HEK293 (cell line): ENCODE results near the gene RPS19BP1.

Source experiments
- CTCF ChIA-PET: fragments of 350-600 bp; formaldehyde crosslinking; extraction: SDS; loops from one replicate; lab custom pipeline; 2021; ENCODE audit warnings: antibody characterized with exemption; lab: Yijun Ruan, JAX
- POLR2A ChIA-PET: fragments of 300-600 bp; formaldehyde crosslinking; extraction: SDS; loops from one replicate; lab custom pipeline; 2020; ENCODE audit warnings: antibody characterized with exemption, inconsistent platforms; lab: Yijun Ruan, JAX
- H3K27ac ChIP-seq: fragments of 200-500 bp; sonication (Bioruptor generic); 2 replicates; pipeline ENCODE4 v1.5.1; 2014; ENCODE audit warnings: low read depth, low read length, control low read depth, inconsistent platforms; ENCODE audit errors: extremely low read depth
- H3K36me3 ChIP-seq, 2 experiments: fragments of 200-500 bp in 1 of 2; sonication (Bioruptor generic) in 1 of 2; 1 replicate in 1 of 2; 2 replicates in 1 of 2; pipeline ENCODE4 v1.5.1; 2014 to 2017; ENCODE audit warnings: inconsistent platforms in 2 of 2, low read length in 2 of 2; ENCODE audit not compliant: control insufficient read depth in 2 of 2, insufficient read depth in 1 of 2
- H3K4me1 ChIP-seq: fragments of 200-500 bp; sonication (Bioruptor generic); 2 replicates; pipeline ENCODE4 v1.5.1; 2014; ENCODE audit warnings: mild to moderate bottlenecking, low read length, inconsistent platforms; ENCODE audit not compliant: control insufficient read depth, insufficient read depth
- H3K4me3 ChIP-seq: 2 replicates; pipeline ENCODE4 v1.5.1; 2011; ENCODE audit warnings: low read depth, mild to moderate bottlenecking, control low read depth, low read length, moderate library complexity
- H3K9me3 ChIP-seq: fragments of 200-500 bp; sonication (Bioruptor generic); 2 replicates; pipeline ENCODE4 v1.5.1; 2014; ENCODE audit warnings: low read depth, low read length, inconsistent platforms; ENCODE audit not compliant: control insufficient read depth, insufficient read depth
- EGR2 ChIP-seq: fragments of 450-650 bp; formaldehyde crosslinking; IDR thresholded peaks from 2 replicates; pipeline ENCODE4 v1.5.1; 2016; ENCODE audit warnings: low read depth, missing biosample characterization, missing genetic modification characterization
- HOXD13 ChIP-seq: sonication (generic); formaldehyde crosslinking; IDR thresholded peaks from 2 replicates; pipeline ENCODE4 v1.8.0; 2022; ENCODE audit warnings: missing genetic modification reagents, borderline replicate concordance
- RBAK ChIP-seq: fragments of 450-650 bp; formaldehyde crosslinking; IDR thresholded peaks from 2 replicates; pipeline ENCODE4 v1.5.1; 2016; ENCODE audit warnings: missing biosample characterization, missing genetic modification characterization
- SCRT2 ChIP-seq: fragments of 450-650 bp; formaldehyde crosslinking; IDR thresholded peaks from 2 replicates; pipeline ENCODE4 v1.5.1; 2016; ENCODE audit warnings: missing biosample characterization, missing genetic modification characterization
- SP2 ChIP-seq: fragments of 450-650 bp; formaldehyde crosslinking; IDR thresholded peaks from 2 replicates; pipeline ENCODE4 v1.5.1; 2016; ENCODE audit warnings: missing biosample characterization, missing genetic modification characterization
- SP3 ChIP-seq: fragments of 450-650 bp; formaldehyde crosslinking; IDR thresholded peaks from 2 replicates; pipeline ENCODE4 v1.5.1; 2016; ENCODE audit warnings: missing biosample characterization, missing genetic modification characterization
- YY1 ChIP-seq: fragments of 450-650 bp; formaldehyde crosslinking; IDR thresholded peaks from 2 replicates; pipeline ENCODE4 v1.5.1; 2018; ENCODE audit warnings: missing biosample characterization, missing genetic modification characterization
- ZBTB20 ChIP-seq: fragments of 450-650 bp; formaldehyde crosslinking; IDR thresholded peaks from 2 replicates; pipeline ENCODE4 v1.5.1; 2016; ENCODE audit warnings: missing biosample characterization, missing genetic modification characterization
- ZBTB7A ChIP-seq: fragments of 450-650 bp; formaldehyde crosslinking; IDR thresholded peaks from 2 replicates; pipeline ENCODE4 v1.5.1; 2016; ENCODE audit warnings: low read depth, missing biosample characterization, missing genetic modification characterization
- ZEB2 ChIP-seq: fragments of 450-650 bp; formaldehyde crosslinking; IDR thresholded peaks from 2 replicates; pipeline ENCODE4 v1.5.1; 2016; ENCODE audit warnings: missing biosample characterization, missing genetic modification characterization
- ZFP37 ChIP-seq: fragments of 450-650 bp; formaldehyde crosslinking; IDR thresholded peaks from 2 replicates; pipeline ENCODE4 v1.5.1; 2016; ENCODE audit warnings: missing biosample characterization, missing genetic modification characterization
- ZNF335 ChIP-seq: fragments of 450-650 bp; formaldehyde crosslinking; conservative IDR thresholded peaks from 2 replicates; pipeline ENCODE4 v1.5.1; 2016; ENCODE audit warnings: missing biosample characterization, missing genetic modification characterization
- ZNF354C ChIP-seq: fragments of 450-650 bp; formaldehyde crosslinking; IDR thresholded peaks from 2 replicates; pipeline ENCODE4 v1.5.1; 2016; ENCODE audit warnings: missing biosample characterization, missing genetic modification characterization, low read depth, borderline replicate concordance
- ZNF548 ChIP-seq: fragments of 450-650 bp; formaldehyde crosslinking; IDR thresholded peaks from 2 replicates; pipeline ENCODE4 v1.5.1; 2016; ENCODE audit warnings: missing biosample characterization, missing genetic modification characterization
- ZNF561 ChIP-seq: fragments of 450-650 bp; IDR thresholded peaks from 2 replicates; pipeline ENCODE4 v1.5.1; 2018; ENCODE audit warnings: missing biosample characterization, missing genetic modification characterization, borderline replicate concordance
- ZXDB ChIP-seq: fragments of 450-650 bp; formaldehyde crosslinking; IDR thresholded peaks from 2 replicates; pipeline ENCODE4 v1.5.1; 2016; ENCODE audit warnings: missing biosample characterization, missing genetic modification characterization
- TF ChIP-seq, protein P1 (sequence below): fragments of 450-650 bp; formaldehyde crosslinking; IDR thresholded peaks from 2 replicates; pipeline ENCODE4 v1.5.1; 2016; ENCODE audit warnings: missing biosample characterization, missing genetic modification characterization
- TF ChIP-seq, protein P2 (sequence below): fragments of 450-650 bp; formaldehyde crosslinking; IDR thresholded peaks from 2 replicates; pipeline ENCODE4 v1.5.1; 2016; ENCODE audit warnings: missing biosample characterization, missing genetic modification characterization, borderline replicate concordance
- TF ChIP-seq, protein P3 (sequence below): fragments of 450-650 bp; formaldehyde crosslinking; IDR thresholded peaks from 2 replicates; pipeline ENCODE4 v1.5.1; 2016; ENCODE audit warnings: missing biosample characterization, missing genetic modification characterization
- TF ChIP-seq, protein P4 (sequence below): fragments of 450-650 bp; formaldehyde crosslinking; IDR thresholded peaks from 2 replicates; pipeline ENCODE4 v1.5.1; 2017; ENCODE audit warnings: missing biosample characterization, missing genetic modification characterization
- TF ChIP-seq, protein P5 (sequence below): fragments of 450-650 bp; formaldehyde crosslinking; IDR thresholded peaks from 2 replicates; pipeline ENCODE4 v1.5.1; 2017; ENCODE audit warnings: missing biosample characterization, missing genetic modification characterization

The RPS19BP1 gene

DNA sequence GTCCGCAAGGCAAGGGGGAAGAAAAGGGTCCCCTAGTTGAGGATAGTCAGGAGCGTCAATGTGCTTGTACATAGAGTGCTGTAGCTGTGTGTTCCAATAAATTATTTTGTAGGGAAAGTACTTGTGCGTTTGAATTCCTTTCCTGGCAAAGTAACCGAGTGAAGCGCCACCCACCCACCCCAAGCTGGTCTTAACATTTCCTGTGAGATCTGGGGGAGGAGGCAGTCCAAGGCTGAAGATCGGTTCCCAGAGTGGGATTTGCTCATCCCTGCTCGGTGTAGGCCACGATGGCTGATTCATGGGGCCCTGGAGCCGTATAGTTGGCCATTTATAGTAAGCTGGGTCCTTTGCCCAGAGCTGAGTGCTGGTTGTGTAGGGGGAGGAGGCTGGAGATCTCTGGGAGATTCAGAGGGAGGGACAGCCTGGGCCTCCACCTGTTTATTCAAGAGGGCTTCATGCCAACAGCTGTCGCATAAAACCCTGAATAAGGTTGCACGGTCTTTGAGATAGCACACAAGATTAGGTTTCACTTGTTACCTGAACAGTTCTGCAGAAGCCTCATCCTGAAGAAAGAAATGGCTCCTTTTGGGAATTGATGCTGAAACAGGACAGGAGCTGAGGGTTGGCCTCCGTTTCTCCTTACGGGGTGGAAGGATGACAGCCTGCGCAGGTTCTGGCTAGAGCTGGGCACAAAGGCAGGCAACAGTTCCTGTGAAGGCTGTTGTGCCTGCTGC, 9.8 kb downstream of the RPS19BP1 start:
- ChIA-PET POLR2A (interaction anchor here (0.6 to 6.1 kb wide), 18 partner anchors 8 to 647 kb away, joined by 3 to 85 read pairs (median 3); partner anchors contain the start of genes MIEF1, RPL3, RPS19BP1 and TAB1), CTCF (interaction anchor here (0.6 to 13.7 kb wide), 6 partner anchors 8 to 398 kb away, joined by 3 to 380 read pairs (median 8); no protein-coding TSS in a partner anchor)
- H3K4me3 ChIP-seq = peak overlapping the region; percentile 95
- TF ChIP-seq ZXDB (peak; percentile 41; the same call in 1 of the 2 replicates), ZNF335 (tag by site-specific recombination) (peak; percentile 52), RBAK (tag by site-specific recombination) (no peak), SCRT2 (tag by site-specific recombination) (peak; percentile 99), ZNF561 (tag by site-specific recombination) (peak; percentile 66; the same call in 1 of the 2 replicates), EGR2 (peak; percentile 58; the same call in 1 of the 2 replicates), ZNF548 (tag by site-specific recombination) (no peak), ZBTB20 (tag by site-specific recombination) (peak; percentile 99), ZFP37 (tag by site-specific recombination) (0 out of 2 replicates have a peak, but pooled peaks have one; percentile 13), YY1 (no peak), SP3 (tag by site-specific recombination) (peak; percentile 26; the same call in 1 of the 2 replicates), ZBTB7A (0 out of 2 replicates have a peak, but pooled peaks have one; percentile 28), ZEB2 (tag by site-specific recombination) (peak; percentile 83), SP2 (tag by site-specific recombination) (peak; percentile 48; the same call in 1 of the 2 replicates), HOXD13 (CRISPR knock-in tag) (no peak), ZNF354C (tag by site-specific recombination) (no peak)
- TF ChIP-seq, protein P1, sequence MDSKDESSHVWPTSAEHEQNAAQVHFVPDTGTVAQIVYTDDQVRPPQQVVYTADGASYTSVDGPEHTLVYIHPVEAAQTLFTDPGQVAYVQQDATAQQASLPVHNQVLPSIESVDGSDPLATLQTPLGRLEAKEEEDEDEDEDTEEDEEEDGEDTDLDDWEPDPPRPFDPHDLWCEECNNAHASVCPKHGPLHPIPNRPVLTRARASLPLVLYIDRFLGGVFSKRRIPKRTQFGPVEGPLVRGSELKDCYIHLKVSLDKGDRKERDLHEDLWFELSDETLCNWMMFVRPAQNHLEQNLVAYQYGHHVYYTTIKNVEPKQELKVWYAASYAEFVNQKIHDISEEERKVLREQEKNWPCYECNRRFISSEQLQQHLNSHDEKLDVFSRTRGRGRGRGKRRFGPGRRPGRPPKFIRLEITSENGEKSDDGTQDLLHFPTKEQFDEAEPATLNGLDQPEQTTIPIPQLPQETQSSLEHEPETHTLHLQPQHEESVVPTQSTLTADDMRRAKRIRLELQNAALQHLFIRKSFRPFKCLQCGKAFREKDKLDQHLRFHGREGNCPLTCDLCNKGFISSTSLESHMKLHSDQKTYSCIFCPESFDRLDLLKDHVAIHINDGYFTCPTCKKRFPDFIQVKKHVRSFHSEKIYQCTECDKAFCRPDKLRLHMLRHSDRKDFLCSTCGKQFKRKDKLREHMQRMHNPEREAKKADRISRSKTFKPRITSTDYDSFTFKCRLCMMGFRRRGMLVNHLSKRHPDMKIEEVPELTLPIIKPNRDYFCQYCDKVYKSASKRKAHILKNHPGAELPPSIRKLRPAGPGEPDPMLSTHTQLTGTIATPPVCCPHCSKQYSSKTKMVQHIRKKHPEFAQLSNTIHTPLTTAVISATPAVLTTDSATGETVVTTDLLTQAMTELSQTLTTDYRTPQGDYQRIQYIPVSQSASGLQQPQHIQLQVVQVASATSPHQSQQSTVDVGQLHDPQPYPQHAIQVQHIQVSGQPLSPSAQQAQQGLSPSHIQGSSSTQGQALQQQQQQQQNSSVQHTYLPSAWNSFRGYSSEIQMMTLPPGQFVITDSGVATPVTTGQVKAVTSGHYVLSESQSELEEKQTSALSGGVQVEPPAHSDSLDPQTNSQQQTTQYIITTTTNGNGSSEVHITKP (tag by site-specific recombination) = peak; percentile 38; the same call in 1 of the 2 replicates
- TF ChIP-seq, protein P2, sequence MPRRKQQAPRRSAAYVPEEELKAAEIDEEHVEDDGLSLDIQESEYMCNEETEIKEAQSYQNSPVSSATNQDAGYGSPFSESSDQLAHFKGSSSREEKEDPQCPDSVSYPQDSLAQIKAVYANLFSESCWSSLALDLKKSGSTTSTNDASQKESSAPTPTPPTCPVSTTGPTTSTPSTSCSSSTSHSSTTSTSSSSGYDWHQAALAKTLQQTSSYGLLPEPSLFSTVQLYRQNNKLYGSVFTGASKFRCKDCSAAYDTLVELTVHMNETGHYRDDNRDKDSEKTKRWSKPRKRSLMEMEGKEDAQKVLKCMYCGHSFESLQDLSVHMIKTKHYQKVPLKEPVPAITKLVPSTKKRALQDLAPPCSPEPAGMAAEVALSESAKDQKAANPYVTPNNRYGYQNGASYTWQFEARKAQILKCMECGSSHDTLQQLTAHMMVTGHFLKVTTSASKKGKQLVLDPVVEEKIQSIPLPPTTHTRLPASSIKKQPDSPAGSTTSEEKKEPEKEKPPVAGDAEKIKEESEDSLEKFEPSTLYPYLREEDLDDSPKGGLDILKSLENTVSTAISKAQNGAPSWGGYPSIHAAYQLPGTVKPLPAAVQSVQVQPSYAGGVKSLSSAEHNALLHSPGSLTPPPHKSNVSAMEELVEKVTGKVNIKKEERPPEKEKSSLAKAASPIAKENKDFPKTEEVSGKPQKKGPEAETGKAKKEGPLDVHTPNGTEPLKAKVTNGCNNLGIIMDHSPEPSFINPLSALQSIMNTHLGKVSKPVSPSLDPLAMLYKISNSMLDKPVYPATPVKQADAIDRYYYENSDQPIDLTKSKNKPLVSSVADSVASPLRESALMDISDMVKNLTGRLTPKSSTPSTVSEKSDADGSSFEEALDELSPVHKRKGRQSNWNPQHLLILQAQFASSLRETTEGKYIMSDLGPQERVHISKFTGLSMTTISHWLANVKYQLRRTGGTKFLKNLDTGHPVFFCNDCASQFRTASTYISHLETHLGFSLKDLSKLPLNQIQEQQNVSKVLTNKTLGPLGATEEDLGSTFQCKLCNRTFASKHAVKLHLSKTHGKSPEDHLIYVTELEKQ (tag by site-specific recombination) = no peak
- TF ChIP-seq, protein P3, sequence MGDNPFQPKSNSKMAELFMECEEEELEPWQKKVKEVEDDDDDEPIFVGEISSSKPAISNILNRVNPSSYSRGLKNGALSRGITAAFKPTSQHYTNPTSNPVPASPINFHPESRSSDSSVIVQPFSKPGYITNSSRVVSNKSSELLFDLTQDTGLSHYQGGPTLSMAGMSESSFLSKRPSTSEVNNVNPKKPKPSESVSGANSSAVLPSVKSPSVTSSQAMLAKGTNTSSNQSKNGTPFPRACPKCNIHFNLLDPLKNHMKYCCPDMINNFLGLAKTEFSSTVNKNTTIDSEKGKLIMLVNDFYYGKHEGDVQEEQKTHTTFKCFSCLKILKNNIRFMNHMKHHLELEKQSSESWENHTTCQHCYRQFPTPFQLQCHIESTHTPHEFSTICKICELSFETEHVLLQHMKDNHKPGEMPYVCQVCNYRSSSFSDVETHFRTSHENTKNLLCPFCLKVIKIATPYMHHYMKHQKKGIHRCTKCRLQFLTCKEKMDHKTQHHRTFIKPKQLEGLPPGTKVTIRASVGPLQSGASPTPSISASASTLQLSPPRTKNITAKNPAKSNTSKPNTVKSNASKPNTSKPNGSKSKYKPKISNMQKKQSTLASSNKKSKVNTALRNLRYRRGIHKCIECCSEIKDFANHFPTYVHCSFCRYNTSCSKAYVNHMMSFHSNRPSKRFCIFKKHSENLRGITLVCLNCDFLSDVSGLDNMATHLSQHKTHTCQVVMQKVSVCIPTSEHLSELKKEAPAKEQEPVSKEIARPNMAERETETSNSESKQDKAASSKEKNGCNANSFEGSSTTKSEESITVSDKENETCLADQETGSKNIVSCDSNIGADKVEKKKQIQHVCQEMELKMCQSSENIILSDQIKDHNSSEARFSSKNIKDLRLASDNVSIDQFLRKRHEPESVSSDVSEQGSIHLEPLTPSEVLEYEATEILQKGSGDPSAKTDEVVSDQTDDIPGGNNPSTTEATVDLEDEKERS = no peak
- TF ChIP-seq, protein P4, sequence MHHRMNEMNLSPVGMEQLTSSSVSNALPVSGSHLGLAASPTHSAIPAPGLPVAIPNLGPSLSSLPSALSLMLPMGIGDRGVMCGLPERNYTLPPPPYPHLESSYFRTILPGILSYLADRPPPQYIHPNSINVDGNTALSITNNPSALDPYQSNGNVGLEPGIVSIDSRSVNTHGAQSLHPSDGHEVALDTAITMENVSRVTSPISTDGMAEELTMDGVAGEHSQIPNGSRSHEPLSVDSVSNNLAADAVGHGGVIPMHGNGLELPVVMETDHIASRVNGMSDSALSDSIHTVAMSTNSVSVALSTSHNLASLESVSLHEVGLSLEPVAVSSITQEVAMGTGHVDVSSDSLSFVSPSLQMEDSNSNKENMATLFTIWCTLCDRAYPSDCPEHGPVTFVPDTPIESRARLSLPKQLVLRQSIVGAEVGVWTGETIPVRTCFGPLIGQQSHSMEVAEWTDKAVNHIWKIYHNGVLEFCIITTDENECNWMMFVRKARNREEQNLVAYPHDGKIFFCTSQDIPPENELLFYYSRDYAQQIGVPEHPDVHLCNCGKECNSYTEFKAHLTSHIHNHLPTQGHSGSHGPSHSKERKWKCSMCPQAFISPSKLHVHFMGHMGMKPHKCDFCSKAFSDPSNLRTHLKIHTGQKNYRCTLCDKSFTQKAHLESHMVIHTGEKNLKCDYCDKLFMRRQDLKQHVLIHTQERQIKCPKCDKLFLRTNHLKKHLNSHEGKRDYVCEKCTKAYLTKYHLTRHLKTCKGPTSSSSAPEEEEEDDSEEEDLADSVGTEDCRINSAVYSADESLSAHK = no peak
- TF ChIP-seq, protein P5, sequence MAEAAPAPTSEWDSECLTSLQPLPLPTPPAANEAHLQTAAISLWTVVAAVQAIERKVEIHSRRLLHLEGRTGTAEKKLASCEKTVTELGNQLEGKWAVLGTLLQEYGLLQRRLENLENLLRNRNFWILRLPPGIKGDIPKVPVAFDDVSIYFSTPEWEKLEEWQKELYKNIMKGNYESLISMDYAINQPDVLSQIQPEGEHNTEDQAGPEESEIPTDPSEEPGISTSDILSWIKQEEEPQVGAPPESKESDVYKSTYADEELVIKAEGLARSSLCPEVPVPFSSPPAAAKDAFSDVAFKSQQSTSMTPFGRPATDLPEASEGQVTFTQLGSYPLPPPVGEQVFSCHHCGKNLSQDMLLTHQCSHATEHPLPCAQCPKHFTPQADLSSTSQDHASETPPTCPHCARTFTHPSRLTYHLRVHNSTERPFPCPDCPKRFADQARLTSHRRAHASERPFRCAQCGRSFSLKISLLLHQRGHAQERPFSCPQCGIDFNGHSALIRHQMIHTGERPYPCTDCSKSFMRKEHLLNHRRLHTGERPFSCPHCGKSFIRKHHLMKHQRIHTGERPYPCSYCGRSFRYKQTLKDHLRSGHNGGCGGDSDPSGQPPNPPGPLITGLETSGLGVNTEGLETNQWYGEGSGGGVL (tag by site-specific recombination) = peak; percentile 57

More for the DNA sequence above, 9.8 kb downstream of the RPS19BP1 start:
- H3K36me3 ChIP-seq = peaks cover 0 to 59% of the 10 kb centered on the region in 2 experiments; a peak in 2 of 3 replicates
- no peaks in the 10 kb centered on the region for H3K9me3 ChIP-seq
- H3K4me1 ChIP-seq = 0 out of 2 replicates have a peak, but pooled peaks cover 5% of the 10 kb centered on the region
- H3K27ac ChIP-seq = peak overlapping the region; percentile 95
